Measurements from ENCODE around the gene TMEM143.

The TMEM143 gene

DNA sequence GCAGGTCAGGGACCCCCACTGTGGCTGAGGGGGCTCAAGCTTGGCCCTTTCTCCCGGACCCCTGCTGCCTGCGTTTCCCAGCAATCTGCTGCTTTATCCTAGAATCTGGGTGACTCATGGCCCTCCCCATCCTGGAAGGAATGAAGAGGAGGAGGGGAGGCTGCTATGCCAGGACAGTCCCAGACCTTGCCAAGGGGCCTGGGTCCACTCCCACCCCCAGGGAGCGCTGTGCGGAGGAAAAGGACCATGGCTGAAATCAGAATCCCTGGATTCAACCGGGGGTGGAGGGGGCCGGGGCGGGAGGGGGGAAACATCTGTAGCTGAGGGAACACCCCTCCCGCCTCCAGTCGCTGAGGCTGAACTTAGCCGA lies 73.4 kb downstream of the TMEM143 start:
- DNase-seq = peak; percentile 23

DNA sequence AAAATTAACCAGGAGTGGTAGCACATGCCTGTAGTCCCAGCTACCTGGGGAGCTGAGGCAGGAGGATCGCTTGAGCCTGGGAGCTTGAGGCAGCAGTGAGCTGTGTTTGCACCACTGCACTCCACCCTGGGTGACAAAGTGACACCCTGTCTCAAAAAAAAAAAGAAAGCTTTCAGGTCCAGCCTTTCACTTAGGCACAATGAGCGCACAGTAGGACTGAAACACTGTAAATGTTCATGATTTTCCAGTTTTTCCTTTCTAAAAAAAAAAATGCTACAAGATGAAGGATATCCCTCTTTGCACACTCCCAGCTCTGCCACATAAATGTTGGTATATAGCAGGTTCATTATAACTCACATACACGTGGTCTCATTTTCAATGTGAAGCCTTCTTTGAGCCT lies 76.0 kb downstream of the TMEM143 start:
- no peak for DNase-seq

DNA sequence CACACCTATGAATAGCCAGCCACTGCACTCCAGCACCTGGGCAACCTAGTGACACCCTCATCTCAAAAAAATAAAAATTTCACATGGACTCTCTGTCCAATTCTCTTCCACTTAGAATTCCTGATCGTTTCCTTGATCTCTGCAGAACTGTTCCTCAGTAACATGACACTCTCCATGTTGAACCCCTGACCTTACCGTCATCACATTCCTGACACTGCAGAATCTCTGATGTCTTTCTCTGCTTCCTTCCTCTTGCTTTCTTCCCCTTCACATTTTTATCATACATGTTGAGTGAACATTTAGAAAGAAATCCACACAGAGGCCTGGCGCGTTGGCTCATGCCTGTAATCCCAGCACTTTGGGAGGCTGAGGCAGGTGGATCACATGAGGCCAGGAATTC lies 78.8 kb downstream of the TMEM143 start:
- no peak for DNase-seq

DNA sequence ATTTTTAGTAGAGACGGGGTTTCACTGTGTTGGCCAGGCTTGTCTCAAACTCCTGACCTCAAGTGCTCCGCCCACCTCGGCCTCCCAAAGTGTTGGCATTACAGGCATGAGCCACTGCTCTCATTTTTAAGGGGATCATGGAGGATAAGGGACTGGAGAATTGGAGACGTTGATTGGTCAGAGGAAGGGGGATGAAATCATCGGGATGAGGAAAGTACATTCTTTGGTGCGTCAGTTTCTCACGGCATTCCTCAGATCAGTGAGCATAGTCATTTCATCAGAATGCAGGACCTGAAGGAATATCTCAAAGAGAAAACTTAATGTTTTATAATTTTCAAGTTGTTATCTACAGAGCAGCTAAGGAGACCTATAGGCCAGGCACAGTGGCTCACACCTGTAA lies 79.8 kb downstream of the TMEM143 start:
- no peak for DNase-seq
